DLD1 (cell line): ENCODE results near the gene BGN.

Experiments
- in situ Hi-C: cut with HindIII; loops from 2 replicates; pipeline ENCODE4 v1.10.0; 2017; ENCODE audit warnings: low sequenced_read_pairs

The BGN gene

DNA sequence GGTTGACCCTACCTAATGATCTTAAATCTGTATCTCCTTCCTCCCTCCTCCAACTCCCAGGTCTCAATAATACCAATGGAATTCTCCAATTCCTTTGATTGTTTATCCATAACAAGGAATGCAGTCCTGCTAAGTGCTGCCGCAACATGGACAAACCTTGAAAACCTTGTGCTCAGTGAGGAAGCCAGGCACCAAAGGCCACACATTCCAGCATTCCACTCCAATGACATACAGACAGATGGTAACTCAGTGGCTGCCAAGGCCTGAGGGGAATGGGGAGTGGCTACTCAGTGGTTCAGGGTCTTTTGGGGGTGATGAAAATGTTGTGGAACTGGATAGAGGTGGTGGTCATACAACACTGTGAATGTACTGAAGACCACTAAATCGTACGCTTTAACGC lies 34.8 kb upstream of the BGN start:
- in situ Hi-C loops: no loop called here

DNA sequence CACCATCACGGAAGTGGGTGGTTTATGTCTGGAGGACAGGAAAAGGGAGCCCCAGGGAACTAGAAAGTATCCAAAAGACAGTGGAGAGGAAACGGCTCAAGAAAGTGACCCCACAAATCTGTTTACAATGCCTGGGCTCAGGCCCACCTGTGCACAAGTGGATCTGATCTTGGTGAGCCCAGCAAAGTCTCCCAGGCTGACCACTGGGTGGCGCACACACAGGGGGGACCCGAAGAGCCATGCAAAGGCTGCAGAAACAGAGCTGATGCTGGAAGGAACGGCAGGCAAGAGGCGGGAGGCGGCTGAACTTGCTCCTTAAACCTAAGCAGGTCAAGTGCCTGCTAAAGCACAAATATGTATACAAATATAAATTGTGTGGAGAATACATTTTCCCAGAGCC lies 34.0 kb upstream of the BGN start:
- in situ Hi-C loops: no loop called here

DNA sequence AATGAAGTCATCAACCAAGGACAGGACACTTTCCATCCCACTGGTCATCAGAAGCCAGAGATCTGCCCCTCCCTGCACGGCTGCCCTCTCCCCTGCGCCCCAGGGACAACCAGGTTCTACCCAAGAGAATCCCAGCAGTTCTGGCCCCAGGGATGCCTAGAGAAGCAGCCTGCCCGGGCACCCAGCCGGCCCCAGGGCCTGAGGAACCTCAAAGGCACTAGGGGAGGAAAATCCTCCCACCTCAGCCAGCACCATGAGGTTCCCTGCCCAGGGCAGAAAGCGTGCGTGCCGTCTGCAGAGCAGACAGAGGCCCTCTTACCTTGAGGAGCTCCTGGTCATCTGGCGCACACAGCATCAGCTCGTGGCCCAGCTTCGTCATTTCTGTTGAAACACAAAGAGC lies 32.5 kb upstream of the BGN start:
- in situ Hi-C loops: no loop called here

DNA sequence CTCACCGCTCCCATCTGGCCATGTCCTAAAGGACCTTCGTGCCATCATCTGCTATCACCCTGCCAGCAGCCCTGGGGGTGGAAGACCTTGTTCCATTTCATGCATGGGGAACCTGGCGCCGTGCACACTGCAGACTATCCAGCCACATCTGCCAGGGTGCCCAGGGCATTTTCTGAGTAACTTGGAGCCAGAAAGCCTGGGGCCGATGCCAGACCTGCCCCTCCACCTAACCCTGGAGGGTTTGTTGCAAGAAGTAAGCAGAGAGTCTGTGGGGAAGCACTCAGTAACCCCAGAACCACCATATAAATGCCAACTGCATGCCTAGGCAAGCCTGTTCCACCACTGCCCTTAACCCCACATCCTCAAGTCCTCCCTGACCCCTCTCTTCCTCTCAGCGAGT lies 31.7 kb upstream of the BGN start:
- in situ Hi-C loops: no loop called here

- in situ Hi-C loops: no loop called here
Observed at GRCh38 chrX:153463556-153463955, 31.2 kb upstream of the BGN start.

- in situ Hi-C loops: no loop called here
Observed at GRCh38 chrX:153464116-153464515, 30.7 kb upstream of the BGN start.

DNA sequence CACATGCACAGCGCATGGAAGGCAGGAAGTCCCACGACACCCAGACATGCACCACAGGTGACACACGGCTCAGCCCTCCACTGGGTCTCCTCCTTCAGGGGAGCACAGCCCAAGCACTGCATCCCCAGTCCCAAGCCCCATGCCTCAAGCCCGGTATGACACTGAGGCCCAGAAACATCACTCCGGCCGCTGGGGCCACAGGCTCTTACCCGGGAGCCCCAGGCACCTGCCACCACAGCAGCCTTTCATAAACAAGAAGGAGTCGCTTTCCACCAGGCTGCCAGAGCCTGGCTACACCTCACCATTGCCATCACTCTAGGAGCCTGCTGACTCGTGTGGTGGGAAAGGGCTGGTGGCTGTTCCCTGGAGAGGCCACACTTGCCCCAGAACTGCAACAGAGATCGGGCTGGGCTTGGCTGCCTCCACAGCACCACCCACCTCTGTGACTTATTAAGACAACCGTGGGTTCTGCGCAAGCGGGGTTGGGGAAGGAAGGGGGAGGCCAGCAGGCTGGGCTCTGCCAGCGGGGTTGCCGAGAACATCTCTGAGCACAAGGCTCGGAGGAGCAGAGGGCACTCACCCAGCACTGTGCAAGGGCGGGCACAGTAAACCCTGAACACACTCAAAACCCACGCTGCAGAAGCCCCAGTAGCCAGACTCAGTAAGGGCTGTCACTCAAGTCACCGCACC lies 28.9 kb upstream of the BGN start:
- in situ Hi-C loops: no loop called here

- in situ Hi-C loops: no loop called here
Observed at GRCh38 chrX:153468008-153468580, 26.7 kb upstream of the BGN start.

- in situ Hi-C loops: no loop called here
Observed at GRCh38 chrX:153469811-153470410, 24.9 kb upstream of the BGN start.

DNA sequence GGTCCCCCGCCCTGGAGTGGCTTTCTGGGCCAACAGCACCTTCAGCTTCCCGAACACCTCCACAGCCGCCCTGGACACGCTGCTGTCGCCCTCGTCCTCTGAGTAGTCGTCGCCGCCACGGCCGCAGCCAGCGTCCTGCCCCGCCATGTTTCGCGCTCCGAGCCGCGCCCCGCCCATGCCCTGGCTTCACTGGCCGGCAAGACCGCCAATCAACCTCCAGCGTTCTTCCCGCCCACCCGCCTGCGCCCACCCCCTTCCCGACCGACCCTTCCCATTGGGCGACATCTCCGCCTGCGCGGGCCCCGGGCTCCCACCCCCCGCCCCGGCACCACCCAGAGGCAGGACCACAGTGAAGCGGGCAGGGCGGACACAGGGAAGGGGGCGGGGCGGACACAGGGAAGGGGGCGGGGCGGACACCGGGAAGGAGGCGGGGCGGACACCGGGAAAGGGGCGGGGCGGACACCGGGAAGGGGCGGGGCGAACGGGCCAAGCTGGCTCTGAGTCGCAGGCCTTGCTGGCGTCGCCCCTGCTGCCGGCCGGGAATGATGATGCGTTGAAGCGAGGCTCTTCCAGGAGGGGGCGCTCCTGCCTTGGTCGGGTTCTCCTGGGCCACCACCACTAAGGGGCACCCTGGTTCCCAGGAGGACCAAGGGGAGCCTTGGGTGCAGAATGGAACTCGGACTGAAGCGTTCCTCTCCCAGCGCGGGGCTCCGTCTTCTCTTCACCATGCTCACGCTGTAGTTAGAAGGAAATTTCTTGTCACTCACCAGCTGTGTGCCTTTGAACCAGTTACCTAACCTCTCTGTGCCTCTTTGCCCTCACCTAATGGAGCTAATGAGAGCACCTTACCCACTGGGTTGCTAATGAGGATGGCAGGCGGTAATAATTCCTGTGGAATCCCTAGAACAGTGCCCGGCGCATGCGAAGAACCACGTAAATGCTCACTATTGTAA lies 24.1 kb upstream of the BGN start, which contains the start of gene HAUS7:
Gene HAUS7, minus strand, starts transcription at position 166 of the 953 bp plus-strand sequence. Its CDS starts 19 bp downstream, at position 147.
- in situ Hi-C loops: no loop called here

DNA sequence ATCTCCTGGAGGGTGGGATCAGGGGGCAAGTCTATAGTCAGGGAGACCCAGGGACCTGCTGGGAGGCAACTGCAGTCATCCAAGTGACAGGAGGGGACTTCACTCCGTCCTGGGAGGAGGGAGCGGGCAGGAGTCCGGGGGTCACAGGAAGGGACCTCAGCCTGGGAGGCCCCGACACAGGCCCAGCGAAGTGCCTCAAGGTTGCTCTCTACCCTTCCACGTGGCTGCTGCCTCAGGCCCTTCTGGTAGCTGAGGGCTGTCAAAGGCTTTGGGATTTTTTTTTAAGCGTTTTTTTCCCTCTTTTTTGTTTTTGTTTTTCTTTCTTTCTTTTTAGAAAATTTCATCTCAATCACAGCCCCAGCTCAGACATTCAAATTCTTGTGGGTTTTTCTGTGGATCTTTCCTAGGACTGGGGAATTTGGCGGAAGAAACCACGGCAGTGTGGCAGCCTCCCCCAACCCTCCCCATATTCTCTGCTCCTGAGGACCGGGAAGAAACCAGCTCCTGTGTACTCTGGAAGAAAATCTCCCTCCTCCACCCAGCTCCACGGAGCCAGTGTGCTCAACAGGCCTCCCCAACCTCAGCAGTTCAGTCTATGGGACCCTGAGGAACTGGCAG lies 23.0 kb upstream of the BGN start:
- in situ Hi-C loops: no loop called here

DNA sequence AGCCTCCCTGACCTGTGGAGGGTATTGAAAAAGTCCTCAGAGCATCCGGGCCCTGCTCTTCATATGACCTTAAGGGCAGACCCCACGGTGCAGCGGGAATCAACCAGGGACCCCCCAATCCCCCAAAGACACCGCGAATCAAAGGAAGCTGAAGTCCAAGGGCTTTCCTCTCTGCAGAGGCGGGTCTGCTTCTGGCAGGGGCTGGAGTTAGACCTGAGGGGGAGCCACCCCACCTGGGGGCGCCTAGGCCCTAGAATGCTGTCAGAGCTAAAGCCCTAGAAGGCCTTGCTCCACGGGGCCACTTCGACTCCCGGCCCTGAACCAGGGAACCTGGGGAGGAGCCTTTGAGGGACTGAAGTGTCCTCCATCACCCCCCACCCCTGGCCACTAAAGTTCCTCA lies 21.7 kb upstream of the BGN start:
- in situ Hi-C loops: no loop called here

DNA sequence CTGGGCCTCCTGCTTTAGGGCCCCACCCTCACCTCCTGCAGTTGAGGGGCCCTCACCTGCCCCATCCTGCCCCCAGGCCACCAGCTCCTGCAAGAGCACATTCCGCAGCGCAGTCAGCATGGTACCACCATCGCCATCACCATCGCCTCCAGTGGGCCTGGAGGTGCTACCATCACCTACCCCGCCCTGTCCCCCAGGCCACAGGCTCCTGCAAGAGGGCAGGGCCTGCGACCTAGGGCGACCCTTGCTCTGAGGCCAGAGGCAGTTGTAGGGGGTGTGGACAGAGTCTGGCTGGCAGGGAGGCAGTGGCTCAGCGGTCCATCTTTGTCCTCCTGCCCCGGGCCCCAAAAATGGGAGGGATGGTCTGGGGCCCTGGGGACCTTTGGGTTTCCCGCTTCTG lies 20.5 kb upstream of the BGN start:
- in situ Hi-C loops: no loop called here

DNA sequence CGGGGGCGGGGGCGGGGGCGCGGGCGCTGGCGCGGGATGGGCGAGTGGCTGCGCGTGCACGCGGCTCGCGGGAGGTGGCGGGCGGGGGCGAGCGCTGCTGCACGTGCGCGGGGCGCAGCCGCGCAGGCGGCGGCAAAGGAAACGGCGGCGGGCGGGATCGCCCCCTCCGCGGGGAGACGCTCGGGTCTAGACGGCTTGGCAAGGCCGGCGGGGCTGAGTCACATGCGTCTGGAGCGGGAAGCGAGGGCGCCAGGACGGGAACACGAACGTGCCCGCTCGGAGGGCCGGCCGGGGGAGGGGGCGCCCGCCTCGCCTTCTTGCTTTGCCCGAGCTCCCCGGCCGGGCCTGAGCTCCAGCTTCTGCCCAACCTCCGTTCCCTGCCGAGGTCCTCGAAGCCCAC lies 20.1 kb upstream of the BGN start:
- in situ Hi-C loops: no loop called here

- in situ Hi-C loops: no loop called here
Observed at GRCh38 chrX:153475271-153475670, 19.5 kb upstream of the BGN start.

GRCh38 chrX:153475751-153476281 lies 19.0 kb upstream of the BGN start:
- in situ Hi-C loops: no loop called here

DNA sequence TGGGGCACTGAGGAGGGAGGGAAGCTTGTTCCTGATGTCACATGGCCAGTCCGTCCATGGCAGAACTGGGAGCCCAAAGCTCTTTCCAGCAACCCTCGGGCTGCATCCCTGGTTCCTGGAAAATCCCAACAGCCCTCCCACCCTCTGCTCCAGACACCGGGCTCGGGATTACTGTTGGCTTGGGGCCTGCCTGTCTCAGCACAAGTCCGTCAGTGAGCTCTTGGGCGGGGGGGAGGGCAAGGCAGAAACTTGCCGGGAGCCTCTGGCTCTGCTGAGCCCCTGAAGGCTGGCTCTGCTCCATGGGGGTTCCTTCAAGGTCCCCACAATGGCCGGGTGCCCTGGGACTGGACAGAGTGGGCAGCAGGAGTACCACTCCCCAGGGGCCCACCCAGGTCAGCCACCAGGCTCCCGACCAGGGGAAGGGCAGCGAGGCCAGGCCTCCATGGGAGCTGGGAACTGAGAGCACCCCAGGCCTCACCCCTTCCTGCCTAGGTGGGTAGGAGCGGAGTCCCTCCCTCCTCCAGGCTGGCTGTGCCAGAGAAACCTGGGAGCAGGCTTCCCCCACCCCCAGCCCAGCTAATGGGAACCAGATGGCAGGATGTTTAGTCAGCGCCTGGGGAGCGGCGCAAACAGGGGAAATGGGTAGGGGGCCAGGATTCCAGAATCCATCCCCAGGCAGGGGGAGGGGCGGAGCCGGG lies 18.0 kb upstream of the BGN start:
- in situ Hi-C loops: no loop called here

GRCh38 chrX:153477364-153477857 lies 17.4 kb upstream of the BGN start:
- in situ Hi-C loops: no loop called here

- in situ Hi-C loops: no loop called here
Observed at GRCh38 chrX:153477901-153478300, 16.9 kb upstream of the BGN start.

GRCh38 chrX:153478746-153479145 lies 16.0 kb upstream of the BGN start:
- in situ Hi-C loops: no loop called here
